Endothelial cell of umbilical vein (primary cell): ENCODE results near the gene CTTNBP2NL.

ENCODE experiments used
- EZH2 ChIP-seq: IDR thresholded peaks from 2 replicates; pipeline ENCODE4 v1.6.1; 2012; ENCODE audit warnings: borderline replicate concordance, low read depth, mild to moderate bottlenecking, moderate library complexity, low read length, inconsistent platforms; ENCODE audit not compliant: severe bottlenecking
- GATA2 ChIP-seq: IDR thresholded peaks from 2 replicates; pipeline ENCODE4 v1.7.0; 2011; ENCODE audit warnings: low read depth, mild to moderate bottlenecking, moderate library complexity, mixed read lengths, low read length; ENCODE audit not compliant: insufficient read length, insufficient read depth
- JUN ChIP-seq: IDR thresholded peaks from 2 replicates; pipeline ENCODE4 v1.6.1; 2011; ENCODE audit warnings: borderline replicate concordance, low read depth; ENCODE audit not compliant: insufficient read length, insufficient read depth
- POLR2AphosphoS5 ChIP-seq: IDR thresholded peaks from 2 replicates; pipeline ENCODE4 v1.6.1; 2012; ENCODE audit warnings: low read depth, mild to moderate bottlenecking, control low read depth, low read length, moderate library complexity; ENCODE audit not compliant: insufficient read depth
- TF ChIP-seq, protein P1 (sequence below), 2 donors: IDR thresholded peaks; 1 replicate in 1 of 2; 2 replicates in 1 of 2; pipeline ENCODE4 v1.5.1; 2011; ENCODE audit warnings: low read length in 2 of 2, mild to moderate bottlenecking in 2 of 2, moderate library complexity in 2 of 2, control low read depth in 1 of 2, inconsistent platforms in 1 of 2, low read depth in 1 of 2; ENCODE audit not compliant: insufficient read depth in 1 of 2; ENCODE audit errors: extremely low read depth in 1 of 2
- TF ChIP-seq, protein P2 (sequence below): IDR thresholded peaks from 2 replicates; pipeline ENCODE4 v1.6.1; 2011; ENCODE audit not compliant: insufficient read depth, insufficient read length

- TF ChIP-seq, protein P1, sequence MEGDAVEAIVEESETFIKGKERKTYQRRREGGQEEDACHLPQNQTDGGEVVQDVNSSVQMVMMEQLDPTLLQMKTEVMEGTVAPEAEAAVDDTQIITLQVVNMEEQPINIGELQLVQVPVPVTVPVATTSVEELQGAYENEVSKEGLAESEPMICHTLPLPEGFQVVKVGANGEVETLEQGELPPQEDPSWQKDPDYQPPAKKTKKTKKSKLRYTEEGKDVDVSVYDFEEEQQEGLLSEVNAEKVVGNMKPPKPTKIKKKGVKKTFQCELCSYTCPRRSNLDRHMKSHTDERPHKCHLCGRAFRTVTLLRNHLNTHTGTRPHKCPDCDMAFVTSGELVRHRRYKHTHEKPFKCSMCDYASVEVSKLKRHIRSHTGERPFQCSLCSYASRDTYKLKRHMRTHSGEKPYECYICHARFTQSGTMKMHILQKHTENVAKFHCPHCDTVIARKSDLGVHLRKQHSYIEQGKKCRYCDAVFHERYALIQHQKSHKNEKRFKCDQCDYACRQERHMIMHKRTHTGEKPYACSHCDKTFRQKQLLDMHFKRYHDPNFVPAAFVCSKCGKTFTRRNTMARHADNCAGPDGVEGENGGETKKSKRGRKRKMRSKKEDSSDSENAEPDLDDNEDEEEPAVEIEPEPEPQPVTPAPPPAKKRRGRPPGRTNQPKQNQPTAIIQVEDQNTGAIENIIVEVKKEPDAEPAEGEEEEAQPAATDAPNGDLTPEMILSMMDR (IDR thresholded peaks at IDR 0.05; ENCODE audit: extremely low read depth in 1 of 2, insufficient read depth in 1 of 2, low read depth in 1 of 2, low read length in 2 of 2), result no peak
- TF ChIP-seq EZH2 (no peak), JUN (no peak), GATA2 (no peak), POLR2AphosphoS5 (no peak)
- TF ChIP-seq, protein P2, sequence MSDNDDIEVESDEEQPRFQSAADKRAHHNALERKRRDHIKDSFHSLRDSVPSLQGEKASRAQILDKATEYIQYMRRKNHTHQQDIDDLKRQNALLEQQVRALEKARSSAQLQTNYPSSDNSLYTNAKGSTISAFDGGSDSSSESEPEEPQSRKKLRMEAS, result no peak
Measured at GRCh38 chr1:112506731-112507130, 110.7 kb downstream of the CTTNBP2NL start.
